ENCODE results near the gene IRAK1.
"Not testable (repeated sequence)": the region's sequence is repeated elsewhere in the genome, so short reads cannot be mapped to it uniquely, and the experiment has no call there.

IRAK1 gene

GRCh38 chrX:153981771-153982533 lies 37.8 kb downstream of the IRAK1 start:
- no peak for TF ChIP-seq CTCF (IDR thresholded peaks at IDR 0.05; ENCODE audit: low read depth, low read length)
- H3K4me3 ChIP-seq (ENCODE audit: low read depth, low read length) = no peak overlapping the region
- in situ Hi-C loops (cut with HindIII; ENCODE audit: low sequenced_read_pairs) = no loop called here
- DNase-seq (ENCODE audit: low read depth, low spot score) = peak; percentile 44

GRCh38 chrX:153981231-153981630 lies 38.5 kb downstream of the IRAK1 start:
- no peak overlapping the region for H3K4me3 ChIP-seq (ENCODE audit: low read depth, low read length)
- no peak for TF ChIP-seq CTCF (IDR thresholded peaks at IDR 0.05; ENCODE audit: low read depth, low read length)
- in situ Hi-C loops (cut with HindIII; ENCODE audit: low sequenced_read_pairs) = no loop called here
- DNase-seq (ENCODE audit: low read depth, low spot score) = no peak

GRCh38 chrX:153980394-153980793 lies 39.3 kb downstream of the IRAK1 start:
- DNase-seq (ENCODE audit: low read depth, low spot score); H3K4me3 ChIP-seq (ENCODE audit: low read depth, low read length); in situ Hi-C loops (cut with HindIII; ENCODE audit: low sequenced_read_pairs): not testable (repeated sequence)

GRCh38 chrX:153974726-153975286 lies 44.9 kb downstream of the IRAK1 start:
- DNase-seq (ENCODE audit: low read depth, low spot score) = no peak
- in situ Hi-C loops (cut with HindIII; ENCODE audit: low sequenced_read_pairs) = no loop called here
- TF ChIP-seq CTCF (IDR thresholded peaks at IDR 0.05; ENCODE audit: low read depth, low read length) = no peak
- H3K4me3 ChIP-seq (ENCODE audit: low read depth, low read length) = no peak overlapping the region

GRCh38 chrX:153974003-153974725 lies 45.5 kb downstream of the IRAK1 start:
- no peak for DNase-seq (ENCODE audit: low read depth, low spot score)
- in situ Hi-C loops (cut with HindIII; ENCODE audit: low sequenced_read_pairs) = no loop called here
- no peak for TF ChIP-seq CTCF (IDR thresholded peaks at IDR 0.05; ENCODE audit: low read depth, low read length)
- H3K4me3 ChIP-seq (ENCODE audit: low read depth, low read length) = no peak overlapping the region

- in situ Hi-C loops (cut with HindIII; ENCODE audit: low sequenced_read_pairs) = no loop called here
- no peak for TF ChIP-seq CTCF (IDR thresholded peaks at IDR 0.05; ENCODE audit: low read depth, low read length)
Measured at GRCh38 chrX:153973127-153974002, 46.3 kb downstream of the IRAK1 start.

More at GRCh38 chrX:153973127-153974002, 46.3 kb downstream of the IRAK1 start:
- no peak for DNase-seq (ENCODE audit: low read depth, low spot score)
- peak overlapping the region; percentile 54 for H3K4me3 ChIP-seq (ENCODE audit: low read depth, low read length)
